ENCODE results near the gene COPG1. TPM values are rescaled to one million over a fixed set of nuclear protein-coding genes. Genes with fewer than 3 reads are reported as not detected.

The COPG1 gene
- total and polyA plus RNA-seq, 2 donors (not counting 1 experiment from before 2014, with no cell fraction given): 48.9 to 85.9 TPM

GRCh38 chr3:129211345-129211744, 38.1 kb upstream of the COPG1 start:
- intact Hi-C loops (cut with micrococcal nuclease): no loop called here
- POLR2A ChIA-PET: no interaction called here
- no peak overlapping the region for H3K4me2 ChIP-seq (replicated peaks; ENCODE audit: low read depth, low read length, poor library complexity, severe bottlenecking)

GRCh38 chr3:129211772-129212171, 37.6 kb upstream of the COPG1 start:
- TF ChIP-seq EZH2 (IDR thresholded peaks at IDR 0.05; ENCODE audit: borderline replicate concordance, insufficient read depth, low read depth, low read length, poor library complexity, severe bottlenecking): no peak
- TF ChIP-seq CTCF (IDR thresholded peaks at IDR 0.05): no peak
- Histone ChIP-seq H3K36me3 (replicated peaks in 1 of 2; ENCODE audit: control extremely low read depth in 1 of 2, control insufficient read depth in 1 of 2, extremely low read depth in 1 of 2, insufficient read depth in 2 of 2, low read length in 1 of 2) (no peaks in the 10 kb centered on the region), H3K79me2 (ENCODE audit: control insufficient read depth, insufficient read depth, low read length) (no peaks in the 10 kb centered on the region), H3K4me3 (ENCODE audit: control extremely low read depth in 1 of 5, extremely low read depth in 1 of 5, insufficient read depth in 1 of 5, low read depth in 2 of 5, low read length in 4 of 5) (no peak overlapping the region), H3K4me1 (ENCODE audit: control insufficient read depth in 2 of 2, insufficient read depth in 2 of 2, low read length in 2 of 2) (no peaks in the 10 kb centered on the region), H3K9ac (ENCODE audit: low read length) (no peak overlapping the region), H2AFZ (ENCODE audit: insufficient read depth, low read depth, low read length, poor library complexity, severe bottlenecking) (no peak overlapping the region), H4K20me1 (ENCODE audit: control insufficient read depth, insufficient read depth, low read length, poor library complexity, severe bottlenecking) (no peaks in the 10 kb centered on the region), H3K9me3 (ENCODE audit: control extremely low read depth in 1 of 3, control insufficient read depth in 2 of 3, insufficient read depth in 1 of 3, low read length in 2 of 3) (no peaks in the 10 kb centered on the region), H3K4me2 (replicated peaks; ENCODE audit: low read depth, low read length, poor library complexity, severe bottlenecking) (no peak overlapping the region), H3K27me3 (replicated peaks in 1 of 4; ENCODE audit: control extremely low read depth in 1 of 4, control insufficient read depth in 3 of 4, insufficient read depth in 4 of 4, low read length in 3 of 4) (no peaks in the 10 kb centered on the region), H3K27ac (ENCODE audit: low read length in 2 of 2) (no peak overlapping the region)
- intact Hi-C loops (cut with micrococcal nuclease): no loop called here
- no peak for ATAC-seq (ENCODE audit: low read depth)
- ChIA-PET CTCF (interaction anchor here (2.4 kb wide), 1 partner anchor 33 kb away, joined by 7 read pairs; no protein-coding TSS in a partner anchor), POLR2A (no interaction called here)
- no peaks in the 10 kb centered on the region for H3K4me1 Mint-ChIP-seq
- H3K27ac Mint-ChIP-seq: no peak overlapping the region
- no peaks in the 10 kb centered on the region for H3K9me3 Mint-ChIP-seq (ENCODE audit: insufficient read depth)
- peaks cover 4% of the 10 kb centered on the region for H3K27me3 Mint-ChIP-seq
- H3K4me3 Mint-ChIP-seq: no peak overlapping the region
- WGBS (ENCODE audit: insufficient coverage): 88% methylated on average over 6 of the region's 6 CpGs
- DNase-seq: no peak

More at GRCh38 chr3:129211345-129211744, 38.1 kb upstream of the COPG1 start:
- Histone ChIP-seq H4K20me1 (ENCODE audit: control insufficient read depth, insufficient read depth, low read length, poor library complexity, severe bottlenecking) (no peaks in the 10 kb centered on the region), H3K4me1 (ENCODE audit: control insufficient read depth in 2 of 2, insufficient read depth in 2 of 2, low read length in 2 of 2) (no peaks in the 10 kb centered on the region), H3K27me3 (replicated peaks in 1 of 4; ENCODE audit: control extremely low read depth in 1 of 4, control insufficient read depth in 3 of 4, insufficient read depth in 4 of 4, low read length in 3 of 4) (no peaks in the 10 kb centered on the region), H3K27ac (ENCODE audit: low read length in 2 of 2) (no peak overlapping the region), H2AFZ (ENCODE audit: insufficient read depth, low read depth, low read length, poor library complexity, severe bottlenecking) (no peak overlapping the region), H3K4me3 (ENCODE audit: control extremely low read depth in 1 of 5, extremely low read depth in 1 of 5, insufficient read depth in 1 of 5, low read depth in 2 of 5, low read length in 4 of 5) (no peak overlapping the region), H3K9me3 (ENCODE audit: control extremely low read depth in 1 of 3, control insufficient read depth in 2 of 3, insufficient read depth in 1 of 3, low read length in 2 of 3) (no peaks in the 10 kb centered on the region), H3K9ac (ENCODE audit: low read length) (no peak overlapping the region), H3K79me2 (ENCODE audit: control insufficient read depth, insufficient read depth, low read length) (no peaks in the 10 kb centered on the region), H3K36me3 (replicated peaks in 1 of 2; ENCODE audit: control extremely low read depth in 1 of 2, control insufficient read depth in 1 of 2, extremely low read depth in 1 of 2, insufficient read depth in 2 of 2, low read length in 1 of 2) (no peaks in the 10 kb centered on the region)
- TF ChIP-seq CTCF (IDR thresholded peaks at IDR 0.05) (no peak), EZH2 (IDR thresholded peaks at IDR 0.05; ENCODE audit: borderline replicate concordance, insufficient read depth, low read depth, low read length, poor library complexity, severe bottlenecking) (no peak)
- Mint-ChIP-seq H3K27me3 (peaks cover 4% of the 10 kb centered on the region), H3K27ac (no peak overlapping the region), H3K9me3 (ENCODE audit: insufficient read depth) (no peaks in the 10 kb centered on the region), H3K4me1 (no peaks in the 10 kb centered on the region), H3K4me3 (no peak overlapping the region)
- WGBS (ENCODE audit: insufficient coverage): no CpG with 5 or more reads among the region's 1 CpG
- DNase-seq (no peak), ATAC-seq (ENCODE audit: low read depth) (no peak)
- CTCF ChIA-PET: no interaction called here
